ENCODE results near the gene NHS.

DNA sequence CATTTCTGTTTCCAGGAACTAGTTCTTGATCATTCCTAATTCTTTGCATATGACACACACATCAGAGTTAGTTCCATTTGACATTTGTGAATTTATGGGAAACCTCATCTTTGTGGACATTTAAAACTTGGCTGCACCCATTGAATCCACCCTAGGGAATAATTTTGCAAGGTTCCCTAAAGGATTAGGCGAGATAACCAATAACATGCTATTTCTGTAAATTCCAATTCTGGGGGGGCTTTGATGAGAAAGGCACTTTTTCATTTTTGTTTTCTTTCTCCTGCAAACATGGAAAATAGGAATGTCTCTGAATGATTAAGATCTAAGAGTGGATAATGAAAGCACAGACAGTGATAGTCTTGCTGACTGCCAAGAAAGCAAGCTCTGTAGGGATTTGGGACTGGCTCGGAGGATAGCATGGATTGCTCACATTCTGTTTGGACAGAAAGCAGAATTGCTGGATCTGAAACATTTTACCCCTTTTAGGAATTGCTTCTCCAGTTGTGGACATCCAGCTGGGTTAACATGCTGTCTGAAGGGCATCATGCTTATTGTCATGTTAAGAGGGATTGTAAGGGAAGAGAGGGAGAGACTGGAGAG, 145.1 kb downstream of the NHS start:
- TF ChIP-seq EZH2phosphoT487 (IDR thresholded peaks at IDR 0.05) (no peak), EZH2 (IDR thresholded peaks at IDR 0.05) (no peak)
- TF ChIP-seq, protein P1, sequence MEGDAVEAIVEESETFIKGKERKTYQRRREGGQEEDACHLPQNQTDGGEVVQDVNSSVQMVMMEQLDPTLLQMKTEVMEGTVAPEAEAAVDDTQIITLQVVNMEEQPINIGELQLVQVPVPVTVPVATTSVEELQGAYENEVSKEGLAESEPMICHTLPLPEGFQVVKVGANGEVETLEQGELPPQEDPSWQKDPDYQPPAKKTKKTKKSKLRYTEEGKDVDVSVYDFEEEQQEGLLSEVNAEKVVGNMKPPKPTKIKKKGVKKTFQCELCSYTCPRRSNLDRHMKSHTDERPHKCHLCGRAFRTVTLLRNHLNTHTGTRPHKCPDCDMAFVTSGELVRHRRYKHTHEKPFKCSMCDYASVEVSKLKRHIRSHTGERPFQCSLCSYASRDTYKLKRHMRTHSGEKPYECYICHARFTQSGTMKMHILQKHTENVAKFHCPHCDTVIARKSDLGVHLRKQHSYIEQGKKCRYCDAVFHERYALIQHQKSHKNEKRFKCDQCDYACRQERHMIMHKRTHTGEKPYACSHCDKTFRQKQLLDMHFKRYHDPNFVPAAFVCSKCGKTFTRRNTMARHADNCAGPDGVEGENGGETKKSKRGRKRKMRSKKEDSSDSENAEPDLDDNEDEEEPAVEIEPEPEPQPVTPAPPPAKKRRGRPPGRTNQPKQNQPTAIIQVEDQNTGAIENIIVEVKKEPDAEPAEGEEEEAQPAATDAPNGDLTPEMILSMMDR (IDR thresholded peaks at IDR 0.05): no peak

Data from neural progenitor cell (in vitro differentiated cells).